Epithelial cell of proximal tubule (primary cell): ENCODE data around the gene SHC1. TPM values are rescaled to one million over a fixed set of nuclear protein-coding genes. Genes with fewer than 3 reads are reported as not detected.

Experiments
- DNase-seq: peaks from one replicate; pipeline ENCODE4 v3.0.0-alpha.2; 2011; ENCODE audit warnings: low read depth
- H3K4me3 ChIP-seq: 2 replicates; pipeline ENCODE4 v1.5.1; 2011; ENCODE audit warnings: low read depth, mild to moderate bottlenecking, low read length
- CTCF ChIP-seq: conservative IDR thresholded peaks from 2 replicates; pipeline ENCODE4 v1.5.1; 2012; ENCODE audit warnings: low read depth, mild to moderate bottlenecking, low read length
- total RNA-seq: library from RNA; depleted of rRNA; stranded (reverse); fragments of >200 nt; gene quantifications from 2 replicates; pipeline ENCODE4 v1.2.3, GENCODE V29; 2015

Gene SHC1
- total RNA-seq, 1 donor from 2014 or later = 155 TPM

GRCh38 chr1:154943649-154944400 is 26.7 kb downstream of the SHC1 start:
- DNase-seq = no peak
- TF ChIP-seq CTCF = peak; percentile 87
- no peak overlapping the region for H3K4me3 ChIP-seq

DNA sequence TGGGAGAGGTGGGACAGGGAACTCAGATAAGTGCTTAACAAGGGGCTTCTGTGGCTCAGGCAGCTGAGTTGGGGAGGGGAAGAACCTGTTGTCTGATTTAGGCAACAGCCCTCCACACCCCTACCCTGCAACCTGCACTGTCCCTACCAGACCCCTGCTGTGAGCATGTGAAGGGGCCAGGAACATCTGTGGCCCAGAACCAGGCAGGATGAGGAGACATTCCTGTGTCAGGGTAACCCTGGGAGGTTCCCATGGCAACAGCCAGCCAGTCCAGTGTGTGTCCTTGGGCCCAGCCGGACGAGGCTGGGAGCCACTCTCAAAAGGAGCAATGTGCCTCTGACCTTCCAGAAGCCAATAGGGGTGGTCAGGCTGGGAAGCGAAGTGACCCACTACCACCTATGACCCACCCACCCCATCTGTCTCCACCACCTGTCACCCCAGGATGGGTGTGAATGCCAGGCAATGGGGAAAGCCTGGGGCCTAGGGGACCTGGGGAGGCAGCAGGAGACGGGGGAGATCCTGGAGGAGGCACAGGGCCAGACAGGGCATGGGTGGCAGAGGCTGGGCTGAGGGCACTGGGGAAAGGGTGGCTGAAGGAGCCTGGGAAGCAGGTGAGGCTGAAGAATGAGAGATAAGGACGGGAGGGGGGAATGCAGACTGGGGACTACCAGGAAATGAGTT is 29.1 kb downstream of the SHC1 start:
- no peak for DNase-seq
- H3K4me3 ChIP-seq = no peak overlapping the region
- TF ChIP-seq CTCF = no peak

DNA sequence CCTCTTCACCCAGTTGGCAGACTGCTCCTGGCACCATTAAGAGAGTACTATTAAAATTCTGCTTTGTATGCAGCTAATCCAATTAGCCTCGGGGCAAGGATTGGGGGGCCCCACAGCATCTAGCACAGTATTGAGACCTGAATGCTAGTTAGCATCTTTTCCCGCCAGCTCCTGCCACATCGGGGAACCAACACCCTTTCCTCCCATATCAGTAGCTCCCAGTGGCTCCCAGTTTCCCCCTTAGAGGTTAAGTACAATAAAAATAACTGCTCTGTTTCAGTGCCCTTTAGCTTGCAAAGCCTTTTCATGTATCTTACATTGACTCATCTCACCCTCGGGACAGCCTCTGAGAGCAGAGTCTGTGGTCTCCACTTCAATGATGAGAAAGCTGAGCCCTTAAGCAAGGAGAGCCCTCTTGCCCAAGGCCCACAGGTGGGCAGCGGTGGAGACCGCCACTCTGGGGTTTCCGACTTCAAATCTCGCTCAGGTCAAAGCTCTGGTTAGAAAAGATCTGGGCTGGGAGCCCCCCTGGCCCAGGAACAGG is 29.8 kb downstream of the SHC1 start:
- no peak overlapping the region for H3K4me3 ChIP-seq
- no peak for TF ChIP-seq CTCF
- no peak for DNase-seq

DNA sequence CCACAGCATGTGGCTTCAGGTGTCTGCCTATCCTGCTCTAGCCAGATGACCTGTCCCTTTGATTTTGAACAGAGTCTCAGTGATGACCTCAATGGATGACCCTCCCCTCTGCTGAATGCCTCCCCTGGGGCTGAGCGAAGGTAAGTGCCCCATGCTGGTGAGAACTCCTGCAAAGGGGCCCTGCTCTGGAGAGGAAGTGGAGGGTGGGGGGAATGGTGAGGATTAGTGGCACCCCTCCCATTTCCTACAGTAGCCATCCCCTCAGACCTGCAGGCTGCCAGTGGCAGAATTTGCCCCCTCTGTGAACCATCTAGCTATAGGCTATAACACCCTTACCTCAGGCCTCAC is 30.4 kb downstream of the SHC1 start:
- no peak for TF ChIP-seq CTCF
- H3K4me3 ChIP-seq = no peak overlapping the region
- DNase-seq = no peak

DNA sequence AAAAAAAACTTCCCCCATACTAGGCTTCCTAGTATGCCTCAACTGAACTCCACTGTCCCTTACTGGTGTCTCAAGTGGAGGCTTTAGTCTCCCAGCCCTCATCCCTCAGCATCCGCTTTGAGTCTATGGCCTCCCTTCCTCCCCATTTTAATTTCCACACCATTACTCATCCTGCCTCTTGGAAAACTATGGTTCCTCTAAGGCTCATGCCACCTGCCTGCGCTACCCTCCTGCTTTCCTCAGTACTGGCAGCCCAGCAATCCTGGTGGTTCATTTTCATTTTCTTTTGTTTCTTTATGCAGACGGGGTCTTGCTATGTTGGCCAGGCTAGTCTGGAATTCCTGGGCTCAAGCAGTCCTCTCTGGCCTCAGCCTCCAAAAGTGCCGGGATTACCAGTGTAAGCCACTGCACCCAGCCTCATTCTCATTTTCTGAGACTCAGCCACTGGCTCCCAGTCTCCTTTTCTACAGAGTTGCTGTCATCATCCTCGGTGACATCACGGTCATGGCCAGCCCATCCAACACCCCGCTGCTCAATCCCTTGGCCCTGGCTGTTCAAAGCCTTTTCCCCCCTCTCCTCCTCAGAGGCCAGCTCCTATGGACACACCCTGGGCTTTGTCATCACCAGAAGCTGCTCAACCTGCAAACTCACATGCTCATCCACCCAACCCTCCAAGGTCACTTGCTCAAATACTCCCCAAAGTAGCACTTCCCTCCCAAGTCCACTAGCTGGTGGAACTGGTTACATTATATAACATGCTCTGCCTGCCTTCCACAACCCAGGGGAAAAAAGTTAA is 31.7 kb downstream of the SHC1 start:
- H3K4me3 ChIP-seq = no peak overlapping the region
- DNase-seq = no peak

GRCh38 chr1:154937988-154938386 is 32.6 kb downstream of the SHC1 start:
- DNase-seq = no peak

More for the DNA sequence above, 31.7 kb downstream of the SHC1 start:
- TF ChIP-seq CTCF = no peak

More at GRCh38 chr1:154937988-154938386, 32.6 kb downstream of the SHC1 start:
- no peak for TF ChIP-seq CTCF
- H3K4me3 ChIP-seq = peak overlapping the region; percentile 80
